OCI-LY7 (cell line): ENCODE measurements around the gene C1GALT1C1L.

Experiments used
- CTCF ChIP-seq: fragments of 200-600 bp; sonication (generic); conservative IDR thresholded peaks from 2 replicates; pipeline ENCODE4 v1.5.1; 2014; ENCODE audit warnings: mild to moderate bottlenecking, antibody characterized with exemption, low read length, moderate library complexity, mixed read lengths
- EZH2phosphoT487 ChIP-seq: fragments of 200-600 bp; sonication (generic); IDR thresholded peaks from 2 replicates; pipeline ENCODE4 v1.6.1; 2018; ENCODE audit warnings: low read depth, borderline replicate concordance, mild to moderate bottlenecking, mixed run types, antibody characterized with exemption, low read length, moderate library complexity, mixed read lengths

- TF ChIP-seq CTCF (no peak), EZH2phosphoT487 (no peak)
Observed at GRCh38 chr2:43657241-43657640, 19.0 kb downstream of the C1GALT1C1L start.
